GM21529 (cell line): ENCODE measurements around the gene C1orf74.
"Not testable (repeated sequence)": the region's sequence is repeated elsewhere in the genome, so short reads cannot be mapped to it uniquely, and the experiment has no call there.

Experiments
- ATAC-seq: cut with Tn5 transposase; IDR thresholded peaks from one replicate; pipeline ENCODE4 v1.9.1; 2021; ENCODE audit not compliant: unreplicated experiment

Gene C1orf74

GRCh38 chr1:209805875-209806760 lies 21.8 kb upstream of the C1orf74 start, which contains the start of gene IRF6:
TSS of gene IRF6 (minus strand) at chr1:209806142. CDS start at chr1:209801413, 4,729 bp downstream.
- peak; percentile 93 for ATAC-seq

GRCh38 chr1:209805341-209805781 lies 21.0 kb upstream of the C1orf74 start:
- ATAC-seq, result no peak

- ATAC-seq, result no peak
Measured at GRCh38 chr1:209803568-209803967, 19.2 kb upstream of the C1orf74 start.

GRCh38 chr1:209802780-209803152 lies 18.4 kb upstream of the C1orf74 start:
- no peak for ATAC-seq

- ATAC-seq, result no peak
Measured at GRCh38 chr1:209802117-209802779, 17.9 kb upstream of the C1orf74 start.

- no peak for ATAC-seq
Measured at GRCh38 chr1:209800984-209801834, 16.9 kb upstream of the C1orf74 start.

- no peak for ATAC-seq
Measured at GRCh38 chr1:209797978-209798639, 13.8 kb upstream of the C1orf74 start.

GRCh38 chr1:209793711-209794110 lies 9.4 kb upstream of the C1orf74 start:
- not testable (repeated sequence) for ATAC-seq

GRCh38 chr1:209791920-209792319 lies 7.6 kb upstream of the C1orf74 start:
- ATAC-seq, result no peak

- ATAC-seq, result no peak
Measured at GRCh38 chr1:209790286-209791193, 6.2 kb upstream of the C1orf74 start.

GRCh38 chr1:209789245-209789644 lies 4.9 kb upstream of the C1orf74 start:
- no peak for ATAC-seq

GRCh38 chr1:209787551-209787950 lies 3.2 kb upstream of the C1orf74 start:
- no peak for ATAC-seq

- no peak for ATAC-seq
Measured at GRCh38 chr1:209786146-209786545, 1.8 kb upstream of the C1orf74 start.

- ATAC-seq, result no peak
Measured at GRCh38 chr1:209785592-209785991, 1.2 kb upstream of the C1orf74 start.

- ATAC-seq, result no peak
Measured at GRCh38 chr1:209783386-209783785, 973 bp downstream of the C1orf74 start.

GRCh38 chr1:209780268-209780667 lies 4.1 kb downstream of the C1orf74 start:
- no peak for ATAC-seq

- no peak for ATAC-seq
Measured at GRCh38 chr1:209778102-209778501, 6.3 kb downstream of the C1orf74 start.

- no peak for ATAC-seq
Measured at GRCh38 chr1:209777587-209777986, 6.8 kb downstream of the C1orf74 start.

GRCh38 chr1:209775678-209776077 lies 8.7 kb downstream of the C1orf74 start:
- peak; percentile 43 for ATAC-seq

GRCh38 chr1:209774592-209774991 lies 9.8 kb downstream of the C1orf74 start:
- peak; percentile 72 for ATAC-seq
